Left colon (tissue), 2 donors: Measurements from ENCODE around the gene HPGD. TPM values are rescaled to one million over a fixed set of nuclear protein-coding genes. Genes with fewer than 3 reads are reported as not detected.

Experiments
- ATAC-seq: fragments of 200-7000 bp; cut with Tn5 transposase; one replicate; pipeline ENCODE4 v1.9.1; 2020; ENCODE audit warnings: mild to moderate bottlenecking, moderate library complexity
- DNase-seq, 2 donors: peaks; one replicate each; pipeline ENCODE4 v3.0.0-alpha.2; 2020
- intact Hi-C, 2 donors: fragments of 100-400 bp; cut with DNase I in 1 of 2; cut with micrococcal nuclease in 1 of 2; formaldehyde crosslinking; loops; one replicate each; pipeline versions ENCODE4 v1.11.2 to v1.14.0; 2022; cut with DNase I, micrococcal nuclease
- long read RNA-seq: library from polyadenylated mRNA; unstranded; transcript quantifications from one replicate; pipeline ENCODE4 v2.0.0, GENCODE V29; 2021
- total RNA-seq, 2 donors: library from RNA; stranded (reverse); fragmentation: NEBNext Ultra II Directional; extraction: Animal tissue kit (Norgen Biotek cat#: 25700); gene quantifications; one replicate each; pipeline ENCODE4 v1.2.1, GENCODE V29; 2021
- donor health status: DM: no; HTN: no; CAD: no.
- donor health status: DM: yes; HTN: yes; CAD: no.

HPGD gene
- 100 to 1,000 TPM; 205 to 208 TPM for total RNA-seq
- long read RNA-seq, transcript HPGD-209 (7 exons, 1,535 nt), result minor isoform, 5 of 504 reads
- long read RNA-seq, transcript HPGD-201 (6 exons, 1,171 nt), result minor isoform, 14 of 504 reads
- long read RNA-seq, transcript HPGD-202 (7 exons, 3,027 nt), result major isoform, 413 of 504 reads
- long read RNA-seq, partial matches to known transcripts, result 55 of 504 reads
- long read RNA-seq, other reads (novel, unspliced or antisense), result 13 of 504 reads

DNA sequence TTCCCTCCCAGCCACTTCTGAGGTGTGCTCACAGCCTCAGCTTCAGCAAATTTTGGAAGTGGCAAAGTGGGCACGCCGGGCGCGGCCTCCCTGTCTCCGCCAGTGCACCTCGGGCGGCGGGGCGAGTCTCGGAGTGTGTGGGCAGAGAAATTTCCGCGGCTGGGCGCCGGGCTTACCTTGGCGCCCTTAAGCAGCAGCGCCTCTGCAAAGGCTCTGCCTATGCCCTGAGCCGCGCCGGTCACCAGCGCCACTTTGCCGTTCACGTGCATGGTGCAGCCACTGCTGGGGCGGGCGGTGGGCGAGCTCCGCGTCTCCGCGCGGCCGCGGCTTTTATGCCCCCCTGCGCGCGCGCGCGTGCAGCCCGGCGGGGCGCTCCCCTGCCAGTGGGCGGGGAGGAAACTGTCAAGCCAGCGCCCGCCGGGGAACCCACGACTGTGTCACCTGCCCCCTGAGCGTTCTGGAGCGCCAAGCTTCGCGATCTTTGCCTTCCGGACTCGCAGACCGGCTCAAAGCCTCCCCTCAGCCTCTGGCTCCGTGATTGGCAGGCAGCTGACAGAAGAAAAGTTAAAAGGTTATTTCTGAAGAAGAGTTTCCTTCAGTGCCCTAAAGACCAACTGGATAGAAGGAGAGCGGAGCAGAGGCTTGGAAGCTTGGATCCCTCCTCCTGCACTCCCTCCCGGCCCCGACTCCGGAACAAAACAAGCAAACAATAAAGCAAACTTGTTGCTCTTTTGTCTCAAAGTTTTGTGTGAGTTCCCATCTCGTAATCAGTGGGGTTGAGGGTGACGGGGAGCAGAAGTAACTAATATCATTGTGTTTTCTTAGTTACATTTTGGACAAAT lies at the start of gene HPGD:
HPGD (minus strand) TSS at position 306 of the 842 bp plus-strand sequence; CDS start at position 269, 37 bp downstream.
- ATAC-seq (peak; percentile 79), DNase-seq (peak; percentile 80 to 82)
- intact Hi-C loops, result loop anchor here in 1 of 2 donors (10.0 kb wide), 1 partner anchor 112 kb away; no protein-coding TSS in a partner anchor

DNA sequence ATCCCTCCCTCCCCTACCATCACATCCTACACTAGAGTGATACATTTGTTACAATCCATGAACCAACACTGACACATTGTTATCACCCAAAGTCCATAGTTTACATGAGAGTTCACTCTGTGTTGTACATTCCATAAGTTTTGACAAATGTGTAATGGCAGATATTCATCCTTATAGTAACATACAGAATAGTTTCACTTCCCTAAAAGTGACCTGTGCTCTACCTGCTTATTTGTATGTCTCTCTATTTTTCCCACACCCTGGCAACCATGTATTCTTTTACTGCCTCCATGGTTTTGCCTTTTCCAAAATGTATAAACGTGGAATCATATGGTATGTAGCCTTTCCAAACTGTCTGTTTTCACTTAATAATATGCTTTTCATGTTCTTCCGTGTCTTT lies 42.2 kb upstream of the HPGD start:
- DNase-seq (no peak), ATAC-seq (no peak)
- intact Hi-C loops, result no loop called here

DNA sequence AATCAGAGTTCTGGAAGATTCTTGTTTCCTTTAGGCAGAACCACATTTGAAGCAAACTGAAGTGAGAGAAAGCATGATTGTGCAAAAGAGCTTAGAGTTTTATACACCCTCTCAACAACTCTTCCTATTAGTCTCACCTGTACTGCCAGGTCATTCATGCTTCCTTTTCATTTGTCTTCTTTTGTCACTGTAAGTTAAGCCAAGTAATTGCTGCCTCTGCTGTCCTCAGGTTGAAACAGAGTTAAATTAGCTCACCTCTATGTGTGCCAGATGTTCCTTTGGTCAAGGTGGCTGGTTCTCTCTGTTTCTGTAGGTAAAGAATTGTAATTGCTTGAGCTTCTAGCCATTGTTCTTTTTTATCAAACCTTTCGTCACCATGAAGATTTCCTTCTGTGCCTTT lies 41.1 kb upstream of the HPGD start:
- DNase-seq (no peak), ATAC-seq (no peak)
- intact Hi-C loops, result no loop called here

DNA sequence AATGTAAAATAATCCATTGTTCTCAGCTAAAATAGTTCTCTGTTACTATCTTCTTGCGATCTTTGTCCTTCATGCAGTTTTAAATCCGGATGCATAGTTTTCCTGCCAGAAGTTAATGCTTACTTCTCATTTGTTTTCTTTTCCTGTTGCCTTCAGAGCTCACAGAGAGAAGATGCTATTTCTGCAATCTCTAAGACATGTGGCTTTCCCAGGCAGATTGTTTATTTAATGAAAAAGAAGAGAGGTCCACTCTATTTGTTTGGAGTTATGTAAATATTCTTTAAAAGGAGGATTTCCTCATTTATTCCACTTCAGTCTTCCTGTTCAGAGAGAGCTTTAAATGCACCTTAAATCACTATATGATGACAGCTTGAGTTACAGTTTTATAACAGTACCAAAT lies 39.3 kb upstream of the HPGD start:
- intact Hi-C loops, result no loop called here
- ATAC-seq (no peak), DNase-seq (no peak)

DNA sequence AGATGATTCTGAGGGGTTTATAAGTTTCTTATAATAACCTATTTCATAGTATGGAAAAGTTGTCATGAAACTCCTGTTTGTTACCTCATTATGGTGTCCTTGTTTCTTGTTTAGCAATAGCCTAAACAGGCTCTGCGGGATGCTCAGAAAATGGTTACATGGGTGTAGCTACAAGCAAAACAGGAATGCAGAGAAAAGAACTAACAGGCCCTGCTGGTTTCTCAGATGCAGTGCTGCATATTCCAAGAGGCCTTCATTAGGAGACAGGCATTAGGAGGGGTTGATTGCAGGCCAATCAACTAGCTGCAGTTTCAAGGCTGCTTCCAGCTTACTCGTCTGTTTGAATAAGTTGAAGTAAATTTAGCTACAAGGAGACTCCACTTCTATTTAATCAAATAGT lies 37.6 kb upstream of the HPGD start:
- ATAC-seq (no peak), DNase-seq (no peak)
- intact Hi-C loops, result no loop called here

DNA sequence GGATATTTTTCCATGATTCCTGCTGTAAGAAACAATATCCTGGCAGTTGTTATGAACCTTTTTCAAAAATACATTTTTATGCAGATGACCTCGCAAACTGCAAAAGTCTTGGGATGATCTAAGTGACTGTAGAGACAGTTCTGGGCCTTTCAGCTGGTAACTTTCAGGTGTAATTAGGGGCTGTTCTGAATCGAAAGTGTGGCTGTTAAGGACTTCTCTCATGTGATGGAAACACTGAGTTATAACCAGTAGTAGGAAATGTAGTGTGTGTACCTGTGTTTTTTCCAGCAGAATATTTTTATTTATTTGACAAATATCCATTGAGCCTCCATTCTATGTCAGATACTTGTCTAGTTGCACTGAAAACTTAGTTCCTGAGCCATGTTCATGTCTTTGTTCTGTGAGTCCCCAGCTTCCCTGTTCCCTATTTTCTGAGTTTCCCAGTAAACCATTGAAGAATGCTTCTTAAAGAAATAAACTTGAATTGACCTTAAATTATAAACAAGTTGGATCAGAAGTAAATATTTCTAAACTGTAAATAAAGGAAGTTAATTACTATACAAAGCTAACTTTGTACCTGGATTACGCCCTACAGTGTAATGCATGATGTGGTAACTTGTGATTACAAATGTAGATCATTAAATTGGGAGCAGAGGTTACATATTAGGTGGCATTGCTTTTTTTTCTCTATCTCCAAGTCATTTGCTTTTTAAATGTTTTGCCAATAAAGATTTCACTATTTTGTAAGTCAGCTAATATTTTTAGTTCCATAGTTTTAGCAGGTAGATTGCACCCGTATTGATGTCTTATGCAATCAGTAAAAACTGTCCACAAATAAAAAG lies 33.7 kb upstream of the HPGD start:
- ATAC-seq, result peak; percentile 81
- intact Hi-C loops, result no loop called here
- no peak for DNase-seq

DNA sequence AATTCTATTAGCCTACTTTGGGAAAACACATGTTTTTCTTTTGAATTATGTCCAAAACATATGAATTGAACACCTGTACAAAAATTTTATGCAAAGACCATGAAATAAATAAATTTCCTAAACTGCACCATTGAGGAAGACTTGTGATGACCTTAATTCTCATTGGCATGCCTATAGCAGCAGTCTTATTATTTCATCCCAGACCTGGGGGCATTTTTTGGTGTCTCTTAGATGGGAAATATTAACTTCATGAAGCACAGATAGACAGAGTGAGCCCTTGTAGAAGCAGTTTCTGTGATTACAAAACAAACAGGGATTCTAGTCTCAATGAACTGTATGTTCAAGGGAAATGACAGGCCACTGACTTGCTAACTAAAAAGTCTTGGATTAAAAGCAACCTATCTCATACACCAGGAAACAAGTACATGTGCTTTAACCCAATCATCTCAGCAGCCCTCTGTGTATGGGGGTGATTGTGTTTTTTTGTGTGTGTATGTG lies 32.0 kb upstream of the HPGD start:
- DNase-seq (no peak), ATAC-seq (no peak)
- intact Hi-C loops, result no loop called here

DNA sequence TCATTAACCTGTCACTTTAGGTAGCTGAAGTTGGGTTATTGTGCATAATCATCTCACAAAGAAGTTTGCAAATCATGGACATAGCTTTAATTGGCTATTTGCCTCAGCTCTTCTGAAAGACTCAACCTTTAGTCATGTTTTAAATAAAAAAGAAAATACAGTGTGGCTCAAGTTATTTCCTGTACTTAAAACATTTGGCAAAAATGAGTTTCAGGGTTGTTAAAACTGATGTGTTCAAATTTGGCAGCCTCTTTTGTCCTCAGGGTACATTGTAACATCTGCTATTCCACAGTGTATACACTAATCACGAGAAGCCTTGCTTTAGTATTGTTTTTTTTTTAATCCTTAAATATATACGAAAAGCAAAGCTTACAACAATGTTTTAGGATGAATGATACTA lies 31.5 kb upstream of the HPGD start:
- DNase-seq, result no peak
- intact Hi-C loops, result no loop called here
- no peak for ATAC-seq

DNA sequence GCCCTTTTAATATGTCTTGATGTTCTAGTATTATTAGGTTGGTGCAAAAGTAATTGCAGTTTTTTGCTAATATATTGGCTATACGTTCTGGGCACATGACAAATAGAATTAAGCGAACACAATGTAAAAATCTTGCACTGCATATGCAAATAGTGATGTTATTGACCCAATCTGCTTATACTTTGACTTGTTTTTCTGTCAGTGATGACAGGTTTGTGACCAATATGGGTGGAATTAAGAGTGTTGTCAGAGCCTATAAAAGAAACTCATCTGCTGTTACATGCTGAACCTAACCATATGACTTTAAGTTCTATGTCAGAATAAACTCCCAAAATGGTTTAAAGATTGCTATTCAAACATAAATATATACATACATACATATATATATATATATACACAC lies 30.7 kb upstream of the HPGD start:
- intact Hi-C loops, result no loop called here
- no peak for DNase-seq
- no peak for ATAC-seq

DNA sequence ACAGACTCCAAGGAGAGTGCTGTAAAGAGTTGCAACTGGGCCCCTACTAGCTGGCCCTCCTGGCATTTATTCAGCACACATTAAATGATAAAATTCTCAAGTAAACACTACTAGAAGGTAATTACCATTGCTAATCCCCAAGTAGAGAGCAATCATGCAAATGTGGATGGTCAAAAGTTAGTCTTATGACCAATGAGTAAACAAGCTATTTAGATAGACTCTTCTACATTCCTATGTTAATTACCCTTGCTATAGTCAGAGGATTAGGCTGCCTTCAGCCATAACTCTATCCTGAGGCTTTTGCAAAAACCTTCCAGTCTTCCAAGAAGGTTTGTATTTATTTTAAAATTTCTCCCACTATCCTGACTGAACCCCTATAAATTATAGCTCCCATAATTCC lies 28.3 kb upstream of the HPGD start:
- intact Hi-C loops, result no loop called here
- DNase-seq, result no peak
- ATAC-seq, result no peak

DNA sequence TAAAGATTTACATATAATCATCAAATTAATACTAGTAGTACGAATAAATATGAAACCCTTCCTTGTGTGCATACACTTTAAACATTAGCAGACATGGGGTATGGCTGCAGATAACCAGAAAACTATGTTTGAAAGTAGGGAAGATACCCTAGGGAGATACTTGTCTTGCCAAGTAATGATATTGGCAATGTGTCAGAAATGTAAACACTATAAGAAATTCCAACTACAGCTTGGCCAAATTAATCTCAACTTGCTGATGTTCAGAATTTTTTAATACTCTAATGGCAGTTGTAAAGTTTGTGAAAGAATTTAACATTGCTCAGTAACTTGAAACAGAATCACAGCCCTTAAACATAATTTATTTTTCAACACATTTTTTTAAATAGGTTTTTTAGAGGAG lies 27.4 kb upstream of the HPGD start:
- intact Hi-C loops, result no loop called here
- no peak for DNase-seq
- ATAC-seq, result no peak

DNA sequence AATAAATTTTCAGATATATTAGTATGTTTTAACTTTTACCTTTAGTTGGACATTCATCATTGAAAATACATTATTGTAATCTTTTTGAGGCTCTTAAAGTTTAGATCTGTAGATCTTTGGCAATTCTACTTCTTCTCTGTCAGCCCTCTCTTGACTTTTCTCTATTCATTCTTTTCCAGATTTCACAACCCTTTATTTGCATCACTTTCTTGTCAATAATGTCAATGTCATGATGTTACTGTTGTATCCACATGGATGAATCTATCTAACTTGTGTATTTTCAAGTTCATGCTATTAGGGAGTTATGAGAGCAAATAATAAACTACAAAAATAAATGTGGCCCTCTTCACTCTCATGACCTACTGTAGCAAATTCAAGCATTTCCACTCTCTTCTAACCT lies 23.0 kb upstream of the HPGD start:
- no peak for ATAC-seq
- intact Hi-C loops, result no loop called here

DNA sequence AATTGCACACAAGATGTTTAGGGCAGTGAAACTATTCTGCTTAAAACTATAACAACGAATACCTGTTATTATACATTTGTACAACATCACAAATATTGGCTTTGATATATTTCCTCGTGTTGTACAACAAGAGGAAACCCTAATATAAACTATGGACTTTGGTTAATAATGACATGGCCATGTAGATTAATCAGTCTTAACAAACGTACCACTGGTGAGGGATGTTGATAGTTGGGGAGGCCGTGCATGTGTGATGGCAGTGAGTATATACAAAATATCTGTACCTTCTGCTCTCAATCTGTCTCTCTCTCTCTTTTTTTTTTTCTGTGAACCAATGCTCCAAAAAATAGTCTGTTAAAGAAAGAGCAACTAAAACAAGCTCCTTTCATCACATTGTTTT lies 22.2 kb upstream of the HPGD start:
- intact Hi-C loops, result no loop called here
- DNase-seq (no peak), ATAC-seq (no peak)

More for the DNA sequence above, 23.0 kb upstream of the HPGD start:
- DNase-seq, result no peak

DNA sequence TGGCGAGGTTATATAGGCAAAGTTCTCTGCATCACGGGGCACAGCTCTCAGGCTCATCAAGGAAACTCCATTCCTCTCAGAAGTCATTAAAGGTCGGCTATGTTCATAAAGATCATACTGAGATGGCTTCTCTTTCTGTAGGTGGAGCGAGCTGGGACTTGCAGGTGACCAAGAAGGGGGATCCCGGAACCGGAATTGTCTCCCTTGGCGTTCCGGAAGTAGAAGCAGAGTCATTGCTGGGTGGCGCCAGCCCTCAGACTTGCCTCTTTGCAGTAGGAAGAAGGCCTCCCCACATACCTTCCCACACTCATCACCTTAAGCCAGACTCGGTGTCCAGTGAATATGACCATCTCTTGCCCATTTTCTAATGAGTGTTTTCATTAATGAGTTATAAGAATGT lies 17.9 kb upstream of the HPGD start:
- intact Hi-C loops, result no loop called here
- DNase-seq, result no peak
- ATAC-seq, result no peak

DNA sequence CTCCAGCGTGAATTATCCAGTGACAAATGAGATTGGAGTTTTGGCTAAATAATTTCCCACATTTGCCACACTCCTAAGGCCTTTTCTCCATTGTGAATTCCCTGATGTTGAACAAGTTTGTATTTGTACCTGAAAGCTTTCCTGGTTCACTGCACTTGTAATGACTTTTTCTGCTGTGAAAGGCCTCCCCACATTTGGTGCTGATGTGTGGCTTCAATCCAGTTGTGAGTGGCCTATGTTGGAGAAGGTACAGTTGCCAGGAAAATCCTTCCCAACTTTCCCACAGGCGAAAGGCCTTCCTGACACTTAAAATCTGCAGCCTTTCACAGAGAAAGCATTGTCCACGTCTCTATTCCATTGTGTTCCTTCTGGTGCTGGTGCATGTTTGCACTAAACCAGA lies 17.3 kb upstream of the HPGD start:
- DNase-seq (no peak), ATAC-seq (no peak)
- intact Hi-C loops, result no loop called here

DNA sequence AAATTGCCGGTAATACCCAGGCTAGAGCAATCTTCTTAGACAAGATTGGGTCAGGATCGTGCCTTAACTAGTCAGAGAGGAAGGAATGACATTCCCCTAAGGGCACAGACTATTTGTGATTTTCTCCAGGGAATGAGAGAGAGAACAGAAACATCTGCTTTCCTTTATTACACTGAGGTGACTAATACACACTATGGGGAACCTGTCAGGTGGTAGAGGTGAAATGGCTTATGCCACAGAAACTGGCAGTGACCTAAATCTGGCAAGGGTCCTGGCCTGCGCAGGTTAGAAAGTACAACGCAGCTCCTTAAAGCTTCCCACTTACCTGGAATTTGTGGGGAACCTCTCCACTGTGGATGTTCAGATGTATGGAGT lies 16.6 kb upstream of the HPGD start:
- no peak for ATAC-seq
- no peak for DNase-seq

DNA sequence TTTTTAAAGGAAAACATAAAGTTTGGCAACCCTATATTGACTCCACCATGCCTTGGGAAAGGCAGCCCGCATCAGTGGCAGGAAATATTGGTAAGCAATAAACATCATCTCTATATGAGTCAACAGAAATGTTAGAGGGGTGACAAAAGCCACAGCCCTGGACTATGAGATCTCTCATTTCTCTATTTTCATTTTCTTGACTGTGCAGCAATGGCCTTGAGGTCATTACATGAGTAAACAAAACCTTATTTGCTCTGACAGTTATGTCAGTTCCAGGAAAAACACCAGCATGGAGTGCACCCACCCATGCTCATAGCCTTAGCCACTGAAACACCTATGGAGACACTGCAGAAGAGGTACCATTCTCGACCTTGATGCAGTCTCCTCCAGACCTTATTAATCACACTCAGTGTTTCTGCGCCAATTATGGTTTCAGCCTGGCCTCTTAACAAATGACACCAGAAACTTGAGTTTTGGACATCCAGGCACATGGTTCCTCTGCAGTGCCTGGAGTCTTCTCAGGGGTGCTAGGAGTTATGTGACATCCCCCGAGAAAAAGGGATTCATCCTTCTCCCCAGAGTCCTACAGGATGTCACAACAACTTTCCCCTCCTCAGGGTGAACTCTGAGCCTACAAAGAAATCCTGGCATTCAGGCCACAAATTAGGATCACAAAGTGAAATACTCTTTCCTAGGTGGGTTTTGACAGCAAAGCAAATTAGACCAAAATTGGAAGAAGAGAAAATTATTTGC lies 16.0 kb upstream of the HPGD start:
- DNase-seq (no peak), ATAC-seq (peak; percentile 64)
- intact Hi-C loops, result no loop called here

More for the DNA sequence above, 16.6 kb upstream of the HPGD start:
- intact Hi-C loops, result no loop called here

DNA sequence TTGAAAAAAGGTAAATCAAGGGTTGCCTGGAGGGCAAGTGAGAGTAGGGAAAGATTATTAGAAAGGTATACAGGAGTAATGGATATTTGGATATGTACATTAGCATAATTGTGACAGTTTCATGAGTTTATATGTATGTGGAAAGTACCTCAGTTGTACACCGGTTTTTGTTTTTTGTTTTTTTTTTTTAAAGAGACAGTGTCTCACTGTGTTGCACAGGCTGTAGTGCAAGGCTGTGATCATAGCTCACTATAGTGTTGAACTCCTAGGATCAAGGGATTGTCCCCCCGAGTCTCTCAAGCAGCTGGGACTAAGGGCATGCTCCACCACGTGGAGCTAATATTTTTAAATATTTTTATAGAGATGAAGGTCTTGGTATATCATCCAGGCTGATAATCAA lies 15.3 kb upstream of the HPGD start:
- intact Hi-C loops, result no loop called here
- DNase-seq, result no peak
- no peak for ATAC-seq

DNA sequence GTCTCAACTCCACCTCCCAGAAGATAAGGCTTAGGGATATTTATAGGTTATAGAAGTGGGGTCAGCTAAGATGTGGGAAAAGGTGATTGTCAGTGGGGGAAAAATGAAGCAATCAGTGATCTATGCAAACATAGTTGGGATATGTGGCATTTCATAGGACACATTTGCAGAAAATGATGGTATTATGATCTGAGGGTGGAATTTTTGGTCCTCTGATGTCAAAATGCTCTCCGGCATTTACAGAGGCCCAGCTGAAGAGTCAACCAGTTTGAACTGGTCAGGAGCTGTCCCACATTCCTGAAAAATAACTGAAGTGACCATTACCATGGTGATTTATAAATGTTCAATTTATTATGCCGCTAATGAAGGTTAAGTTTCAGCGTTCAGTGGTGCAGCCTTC lies 12.2 kb upstream of the HPGD start:
- no peak for ATAC-seq
- no peak for DNase-seq
- intact Hi-C loops, result no loop called here
